ENCODE measurements around the gene NEDD9.

NEDD9 gene

DNA sequence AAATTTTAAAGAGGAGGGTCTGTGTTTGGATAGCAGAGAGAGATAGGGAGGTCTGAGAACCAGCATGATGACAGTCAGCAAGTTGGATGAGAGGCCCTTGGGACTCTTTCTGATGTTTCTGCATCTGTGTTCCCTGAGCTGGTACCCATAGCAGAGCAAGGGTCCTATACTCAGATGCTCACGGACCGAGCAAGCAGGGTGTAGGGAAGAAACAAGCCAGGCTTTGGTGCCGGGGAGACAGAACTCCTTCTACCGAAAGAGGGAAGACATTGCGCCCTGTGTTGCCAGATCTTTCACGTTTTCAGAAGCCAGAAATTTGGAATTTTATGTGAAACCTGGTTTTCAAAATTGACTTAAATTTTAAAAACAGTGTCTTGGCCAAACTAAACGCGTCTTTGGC, 34.6 kb downstream of the NEDD9 start:
- TF ChIP-seq, protein P1, sequence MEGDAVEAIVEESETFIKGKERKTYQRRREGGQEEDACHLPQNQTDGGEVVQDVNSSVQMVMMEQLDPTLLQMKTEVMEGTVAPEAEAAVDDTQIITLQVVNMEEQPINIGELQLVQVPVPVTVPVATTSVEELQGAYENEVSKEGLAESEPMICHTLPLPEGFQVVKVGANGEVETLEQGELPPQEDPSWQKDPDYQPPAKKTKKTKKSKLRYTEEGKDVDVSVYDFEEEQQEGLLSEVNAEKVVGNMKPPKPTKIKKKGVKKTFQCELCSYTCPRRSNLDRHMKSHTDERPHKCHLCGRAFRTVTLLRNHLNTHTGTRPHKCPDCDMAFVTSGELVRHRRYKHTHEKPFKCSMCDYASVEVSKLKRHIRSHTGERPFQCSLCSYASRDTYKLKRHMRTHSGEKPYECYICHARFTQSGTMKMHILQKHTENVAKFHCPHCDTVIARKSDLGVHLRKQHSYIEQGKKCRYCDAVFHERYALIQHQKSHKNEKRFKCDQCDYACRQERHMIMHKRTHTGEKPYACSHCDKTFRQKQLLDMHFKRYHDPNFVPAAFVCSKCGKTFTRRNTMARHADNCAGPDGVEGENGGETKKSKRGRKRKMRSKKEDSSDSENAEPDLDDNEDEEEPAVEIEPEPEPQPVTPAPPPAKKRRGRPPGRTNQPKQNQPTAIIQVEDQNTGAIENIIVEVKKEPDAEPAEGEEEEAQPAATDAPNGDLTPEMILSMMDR (IDR thresholded peaks at IDR 0.05; ENCODE audit: control extremely low read depth, extremely low read depth, low read depth, missing control alignments), result no peak
- ChIA-PET POLR2A (no interaction called here), CTCF (no interaction called here)
- no peak for DNase-seq (ENCODE audit: extremely low spot score)

GRCh38 chr6:11197175-11197536, 35.3 kb downstream of the NEDD9 start:
- CTCF ChIA-PET, result no interaction called here
- TF ChIP-seq, protein P1 (IDR thresholded peaks at IDR 0.05; ENCODE audit: control extremely low read depth, extremely low read depth, low read depth, missing control alignments), result no peak
- POLR2A ChIA-PET, result no interaction called here
- DNase-seq (ENCODE audit: extremely low spot score), result no peak

DNA sequence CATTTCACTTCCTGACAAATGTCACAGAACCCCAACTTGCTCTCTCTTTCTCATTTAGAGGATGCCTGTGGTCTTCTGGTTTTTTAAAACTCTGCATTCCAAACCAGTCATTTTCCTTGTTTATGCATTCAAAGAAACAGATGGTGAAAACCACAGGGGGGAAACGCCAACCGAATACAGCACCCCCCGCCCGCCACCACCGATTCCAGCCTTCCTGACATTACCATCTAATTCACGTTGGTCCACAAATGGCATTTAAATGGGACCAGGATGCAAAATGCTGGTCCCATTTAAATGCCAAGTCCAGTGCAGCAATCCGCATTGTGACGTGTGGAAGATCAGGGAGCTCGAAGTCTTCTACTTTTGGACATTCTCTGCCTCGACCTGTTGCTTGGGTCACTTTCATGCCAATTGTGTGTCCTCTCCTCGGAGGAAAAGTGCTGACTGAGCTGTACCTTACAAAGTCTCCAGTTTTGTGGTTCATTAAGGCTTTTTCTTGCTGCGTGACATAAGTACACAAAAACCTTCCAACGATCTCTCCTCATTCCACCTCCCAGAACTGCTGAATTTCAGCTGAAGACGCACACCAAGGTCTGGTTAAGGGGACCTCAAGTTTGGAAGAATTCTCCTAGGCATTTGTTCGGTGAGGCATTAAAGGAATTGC, 35.8 kb downstream of the NEDD9 start:
- DNase-seq (ENCODE audit: extremely low spot score), result no peak
- POLR2A ChIA-PET, result no interaction called here
- CTCF ChIA-PET, result interaction anchor here (0.9 kb wide), 1 partner anchor 53 kb away, joined by 3 read pairs; no protein-coding TSS in a partner anchor
- TF ChIP-seq, protein P1 (IDR thresholded peaks at IDR 0.05; ENCODE audit: control extremely low read depth, extremely low read depth, low read depth, missing control alignments), result no peak

DNA sequence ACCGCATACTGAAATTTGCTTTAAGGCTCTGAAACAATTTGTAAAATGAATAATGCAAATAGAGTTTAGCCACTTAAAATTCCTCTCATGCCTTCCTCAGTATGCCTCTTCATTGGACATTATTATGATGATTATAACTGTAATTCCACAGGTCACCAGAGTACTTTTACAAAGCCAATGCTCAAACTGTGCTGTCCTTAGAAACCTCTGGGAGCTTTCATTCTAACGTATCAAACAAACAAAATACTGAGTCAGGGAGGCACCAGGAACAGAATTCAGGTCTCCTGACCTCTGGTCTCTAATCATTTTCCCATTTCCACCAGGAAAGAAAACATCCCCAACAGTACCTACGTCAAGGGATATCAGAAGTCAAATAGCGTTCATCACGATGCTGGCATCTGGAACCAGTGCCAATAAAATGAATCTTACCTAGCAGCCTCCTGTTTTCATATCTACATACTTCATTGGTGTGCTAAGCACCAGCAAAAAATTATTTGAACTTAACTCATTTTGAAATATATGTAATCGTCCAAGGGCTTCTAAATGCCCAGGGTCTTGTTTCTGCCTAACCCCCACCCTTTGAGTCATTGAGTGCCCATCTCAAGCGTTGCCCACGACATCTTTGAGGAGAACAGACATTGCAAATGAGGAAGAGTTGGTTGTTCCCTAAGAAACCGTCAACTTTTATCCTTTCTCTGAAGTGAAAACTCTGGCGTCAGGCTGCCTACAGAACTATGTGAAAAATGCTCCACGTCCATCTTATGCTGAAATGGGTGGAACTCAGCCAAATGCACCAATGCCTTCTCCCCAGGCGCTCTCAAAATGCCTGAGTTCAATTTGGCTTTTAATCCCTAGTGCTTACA, 37.9 kb downstream of the NEDD9 start:
- ChIA-PET POLR2A (no interaction called here), CTCF (interaction anchor here (1.1 to 2.2 kb wide), 2 partner anchors 8 to 302 kb away, joined by 3 to 6 read pairs; no protein-coding TSS in a partner anchor)
- TF ChIP-seq, protein P1 (IDR thresholded peaks at IDR 0.05; ENCODE audit: control extremely low read depth, extremely low read depth, low read depth, missing control alignments), result no peak
- DNase-seq (ENCODE audit: extremely low spot score), result no peak

- CTCF ChIA-PET, result interaction anchor here (1.1 to 2.5 kb wide), 4 partner anchors 9 to 304 kb away, joined by 3 to 8 read pairs (median 6); no protein-coding TSS in a partner anchor
- TF ChIP-seq, protein P1 (IDR thresholded peaks at IDR 0.05; ENCODE audit: control extremely low read depth, extremely low read depth, low read depth, missing control alignments), result no peak
- POLR2A ChIA-PET, result no interaction called here
- no peak for DNase-seq (ENCODE audit: extremely low spot score)
These were observed 39.0 kb downstream of the NEDD9 start for GRCh38 chr6:11193434-11193833.

DNA sequence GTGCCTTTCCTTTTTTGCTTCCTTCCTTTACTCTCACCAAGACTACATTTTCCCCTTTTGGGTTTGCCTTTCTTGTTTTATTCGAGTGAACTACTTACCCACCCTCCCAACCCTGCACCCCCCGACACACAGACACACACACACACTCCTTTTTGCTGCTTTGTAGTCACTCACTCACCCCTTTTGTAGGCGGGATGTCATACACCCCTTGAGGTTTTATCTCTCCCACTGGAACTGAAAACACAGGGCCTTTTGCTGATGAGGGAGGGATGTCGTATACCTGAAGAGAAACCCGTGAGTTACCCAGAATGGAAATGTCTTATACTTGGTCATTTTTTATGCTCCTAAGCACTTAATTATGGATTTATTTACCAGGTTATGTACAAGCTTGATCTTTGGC, 40.3 kb downstream of the NEDD9 start:
- POLR2A ChIA-PET, result no interaction called here
- CTCF ChIA-PET, result interaction anchor here (1.0 to 2.5 kb wide), 3 partner anchors 10 to 53 kb away, joined by 3 to 8 read pairs (median 5); no protein-coding TSS in a partner anchor
- no peak for DNase-seq (ENCODE audit: extremely low spot score)
- TF ChIP-seq, protein P1 (IDR thresholded peaks at IDR 0.05; ENCODE audit: control extremely low read depth, extremely low read depth, low read depth, missing control alignments), result no peak
